ENCODE results near the gene ONECUT3.

DNA sequence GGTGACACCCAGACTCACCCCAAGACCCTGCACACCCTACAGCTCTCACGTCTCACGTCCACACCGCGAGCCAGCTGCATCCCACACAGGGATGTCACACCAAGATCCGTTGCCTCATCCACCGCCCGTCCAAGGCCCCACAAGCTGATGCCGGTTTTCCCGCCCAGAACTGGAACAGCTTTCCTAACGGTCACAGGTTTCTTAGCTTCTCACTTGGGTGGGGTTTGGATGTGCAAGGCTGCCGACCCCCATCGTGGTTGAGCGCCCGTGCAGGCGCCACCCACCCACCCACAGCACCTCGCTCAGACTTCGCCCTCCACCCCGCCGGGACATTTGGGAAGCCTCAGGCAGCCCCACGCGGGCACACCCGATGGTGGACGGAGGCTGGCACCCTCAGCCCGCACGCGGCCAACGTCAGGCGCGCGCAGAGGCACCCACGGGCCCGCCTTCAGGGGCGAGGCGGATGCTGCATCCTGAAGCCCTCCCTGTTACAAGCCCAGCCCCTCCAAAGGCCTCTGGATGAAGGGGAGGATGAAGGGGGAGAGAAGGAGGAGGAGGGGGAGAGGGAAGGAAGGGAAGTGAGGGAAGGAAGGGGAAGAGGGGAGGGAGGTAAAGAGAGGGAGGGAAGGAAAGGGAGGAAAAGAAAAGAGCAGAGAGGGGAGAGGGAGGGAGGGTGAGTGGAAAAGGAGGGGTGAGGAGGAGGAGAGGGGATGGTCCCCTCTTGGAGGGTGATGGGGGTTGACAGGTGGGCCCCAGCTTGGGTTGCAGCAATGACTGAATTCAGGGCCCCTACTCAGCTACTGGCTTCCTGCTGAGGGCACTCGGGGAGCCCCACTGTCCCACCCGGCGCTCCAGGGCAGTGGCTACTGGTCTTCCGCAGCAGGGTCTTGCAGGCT lies 12.8 kb downstream of the ONECUT3 start:
- TF ChIP-seq, protein P1, sequence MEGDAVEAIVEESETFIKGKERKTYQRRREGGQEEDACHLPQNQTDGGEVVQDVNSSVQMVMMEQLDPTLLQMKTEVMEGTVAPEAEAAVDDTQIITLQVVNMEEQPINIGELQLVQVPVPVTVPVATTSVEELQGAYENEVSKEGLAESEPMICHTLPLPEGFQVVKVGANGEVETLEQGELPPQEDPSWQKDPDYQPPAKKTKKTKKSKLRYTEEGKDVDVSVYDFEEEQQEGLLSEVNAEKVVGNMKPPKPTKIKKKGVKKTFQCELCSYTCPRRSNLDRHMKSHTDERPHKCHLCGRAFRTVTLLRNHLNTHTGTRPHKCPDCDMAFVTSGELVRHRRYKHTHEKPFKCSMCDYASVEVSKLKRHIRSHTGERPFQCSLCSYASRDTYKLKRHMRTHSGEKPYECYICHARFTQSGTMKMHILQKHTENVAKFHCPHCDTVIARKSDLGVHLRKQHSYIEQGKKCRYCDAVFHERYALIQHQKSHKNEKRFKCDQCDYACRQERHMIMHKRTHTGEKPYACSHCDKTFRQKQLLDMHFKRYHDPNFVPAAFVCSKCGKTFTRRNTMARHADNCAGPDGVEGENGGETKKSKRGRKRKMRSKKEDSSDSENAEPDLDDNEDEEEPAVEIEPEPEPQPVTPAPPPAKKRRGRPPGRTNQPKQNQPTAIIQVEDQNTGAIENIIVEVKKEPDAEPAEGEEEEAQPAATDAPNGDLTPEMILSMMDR (IDR thresholded peaks at IDR 0.05; ENCODE audit: insufficient read depth, low read length): no peak
- no peak for TF ChIP-seq POLR2AphosphoS5 (IDR thresholded peaks at IDR 0.05; ENCODE audit: low read depth)
- no peak for TF ChIP-seq SPI1 (IDR thresholded peaks at IDR 0.05; ENCODE audit: borderline replicate concordance, low read depth)
- no peak for TF ChIP-seq GABPA (IDR thresholded peaks at IDR 0.05; ENCODE audit: low read depth)
- TF ChIP-seq REST (IDR thresholded peaks at IDR 0.05; ENCODE audit: insufficient replicate concordance, low read depth): no peak
